Measurements from ENCODE around the gene TTLL11.

TTLL11 gene

GRCh38 chr9:122106576-122106975, 13.5 kb upstream of the TTLL11 start:
- DNase-seq, result no peak

GRCh38 chr9:122103985-122104384, 10.9 kb upstream of the TTLL11 start:
- no peak for DNase-seq

GRCh38 chr9:122102156-122102555, 9.0 kb upstream of the TTLL11 start:
- DNase-seq, result no peak

GRCh38 chr9:122100756-122101155, 7.6 kb upstream of the TTLL11 start:
- DNase-seq, result no peak

- DNase-seq, result no peak
Observed at GRCh38 chr9:122099271-122099869, 6.3 kb upstream of the TTLL11 start.

- DNase-seq, result no peak
Observed at GRCh38 chr9:122097679-122098315, 4.7 kb upstream of the TTLL11 start.

- no peak for DNase-seq
Observed at GRCh38 chr9:122096620-122097415, 3.7 kb upstream of the TTLL11 start.

GRCh38 chr9:122095010-122095767, 2.1 kb upstream of the TTLL11 start:
- DNase-seq, result peak; percentile 5

- no peak for DNase-seq
Observed at GRCh38 chr9:122091682-122092592, 1.2 kb downstream of the TTLL11 start.

GRCh38 chr9:122090981-122091380, 2.1 kb downstream of the TTLL11 start:
- no peak for DNase-seq

- no peak for DNase-seq
Observed at GRCh38 chr9:122090287-122090883, 2.7 kb downstream of the TTLL11 start.

GRCh38 chr9:122088880-122089706, 4.0 kb downstream of the TTLL11 start:
- DNase-seq, result no peak

GRCh38 chr9:122087406-122088200, 5.5 kb downstream of the TTLL11 start:
- DNase-seq, result no peak

- no peak for DNase-seq
Observed at GRCh38 chr9:122086873-122087272, 6.2 kb downstream of the TTLL11 start.

GRCh38 chr9:122085260-122085659, 7.8 kb downstream of the TTLL11 start:
- no peak for DNase-seq

GRCh38 chr9:122084026-122084675, 9.0 kb downstream of the TTLL11 start:
- DNase-seq, result peak; percentile 30

- no peak for DNase-seq
Observed at GRCh38 chr9:122080986-122081385, 12.1 kb downstream of the TTLL11 start.

GRCh38 chr9:122078557-122078956, 14.6 kb downstream of the TTLL11 start:
- DNase-seq, result no peak

GRCh38 chr9:122076773-122077172, 16.3 kb downstream of the TTLL11 start:
- no peak for DNase-seq

Measured in NCI-H526 treated with DMSO at 0.1 percent for 48 hours (cell line).